HG02571 (cell line): Measurements from ENCODE around the gene ELF2.
A peak's percentile ranks its signal among the peaks of the same experiment; 100 is the strongest.
"Not testable (repeated sequence)": the region's sequence is repeated elsewhere in the genome, so short reads cannot be mapped to it uniquely, and the experiment has no call there.

Source experiments
- ATAC-seq: cut with Tn5 transposase; IDR thresholded peaks from one replicate; pipeline ENCODE4 v1.9.1; 2021; ENCODE audit warnings: mild to moderate bottlenecking, moderate library complexity; ENCODE audit not compliant: unreplicated experiment

Gene ELF2

GRCh38 chr4:139177049-139177868, at the start of gene ELF2:
ELF2 (minus strand) TSS chr4:139177218; CDS start chr4:139137701, 39,517 bp downstream.
- peak; percentile 33 for ATAC-seq

GRCh38 chr4:139223682-139224317, 46.8 kb upstream of the ELF2 start:
- ATAC-seq: no peak

GRCh38 chr4:139222215-139222614, 45.2 kb upstream of the ELF2 start:
- ATAC-seq: no peak

- ATAC-seq: no peak
Observed at GRCh38 chr4:139221687-139222086, 44.7 kb upstream of the ELF2 start.

GRCh38 chr4:139219450-139220055, 42.5 kb upstream of the ELF2 start:
- no peak for ATAC-seq

GRCh38 chr4:139214039-139214534, 37.1 kb upstream of the ELF2 start:
- peak; percentile 99 for ATAC-seq

- not testable (repeated sequence) for ATAC-seq
Observed at GRCh38 chr4:139213633-139214032, 36.6 kb upstream of the ELF2 start.

- no peak for ATAC-seq
Observed at GRCh38 chr4:139212900-139213299, 35.9 kb upstream of the ELF2 start.

GRCh38 chr4:139210486-139210885, 33.5 kb upstream of the ELF2 start:
- ATAC-seq: no peak

- no peak for ATAC-seq
Observed at GRCh38 chr4:139209470-139210063, 32.5 kb upstream of the ELF2 start.

GRCh38 chr4:139208404-139208945, 31.5 kb upstream of the ELF2 start:
- ATAC-seq: no peak

- no peak for ATAC-seq
Observed at GRCh38 chr4:139207873-139208403, 30.9 kb upstream of the ELF2 start.

GRCh38 chr4:139207247-139207646, 30.2 kb upstream of the ELF2 start:
- ATAC-seq: no peak

- ATAC-seq: no peak
Observed at GRCh38 chr4:139202991-139203390, 26.0 kb upstream of the ELF2 start.

- no peak for ATAC-seq
Observed at GRCh38 chr4:139200506-139200905, 23.5 kb upstream of the ELF2 start.

- no peak for ATAC-seq
Observed at GRCh38 chr4:139200102-139200501, 23.1 kb upstream of the ELF2 start.

GRCh38 chr4:139197214-139197613, 20.2 kb upstream of the ELF2 start:
- not testable (repeated sequence) for ATAC-seq

- ATAC-seq: no peak
Observed at GRCh38 chr4:139196462-139196861, 19.4 kb upstream of the ELF2 start.

GRCh38 chr4:139191373-139191772, 14.4 kb upstream of the ELF2 start:
- no peak for ATAC-seq

GRCh38 chr4:139189972-139190371, 13.0 kb upstream of the ELF2 start:
- ATAC-seq: no peak

GRCh38 chr4:139189417-139189749, 12.4 kb upstream of the ELF2 start:
- no peak for ATAC-seq
